PC-3 (cell line): Measurements from ENCODE around the gene EZH1. TPM values are rescaled to one million over a fixed set of nuclear protein-coding genes. Genes with fewer than 3 reads are reported as not detected.

ENCODE experiments used
- ATAC-seq: fragments of 200-7000 bp; cut with Tn5 transposase; 2 replicates; pipeline ENCODE4 v1.9.1; 2020; ENCODE audit warnings: mild to moderate bottlenecking, moderate library complexity
- BruUV-seq: library from RNA; stranded (reverse); fragments of 400-500 nt; replicated peaks from 2 replicates; lab custom pipeline; 2021; lab: Mats Ljungman, UMichigan
- CTCF ChIA-PET: fragments of 300-600 bp; sonication (Branson Sonifier 250); formaldehyde crosslinking; loops from one replicate; lab custom pipeline; 2022; ENCODE audit warnings: antibody characterized with exemption; lab: Charles Lee
- POLR2A ChIA-PET: fragments of 300-600 bp; sonication (Branson Sonifier 250); formaldehyde crosslinking; loops from one replicate; lab custom pipeline; 2022; ENCODE audit warnings: antibody characterized with exemption; ENCODE audit not compliant: unreplicated experiment; lab: Charles Lee
- DNase-seq: peaks from one replicate; pipeline ENCODE4 v3.0.0-alpha.2; 2015
- H2AFZ ChIP-seq: fragments of 300-600 bp; sonication (generic); 2 replicates; pipeline ENCODE4 v1.6.0; 2016; ENCODE audit warnings: antibody characterized with exemption, low read length
- H3F3A ChIP-seq: fragments of 300-600 bp; sonication (generic); one replicate; pipeline ENCODE4 v1.6.0; 2017; ENCODE audit warnings: antibody characterized with exemption, low read length, control low read depth, mild to moderate bottlenecking; ENCODE audit not compliant: unreplicated experiment
- H3K27ac ChIP-seq: fragments of 300-600 bp; sonication (generic); 2 replicates; pipeline ENCODE4 v1.5.1; 2016; ENCODE audit warnings: mild to moderate bottlenecking, low read length
- H3K27me3 ChIP-seq: fragments of 300-600 bp; sonication (generic); 2 replicates; pipeline ENCODE4 v1.6.1; 2016; ENCODE audit warnings: low read length, mixed read lengths
- H3K36me3 ChIP-seq: fragments of 300-600 bp; sonication (generic); 2 replicates; pipeline ENCODE4 v1.6.1; 2016; ENCODE audit warnings: low read depth, mixed run types, low read length, mixed read lengths
- H3K4me1 ChIP-seq: fragments of 300-600 bp; sonication (generic); 2 replicates; pipeline ENCODE4 v1.5.1; 2016; ENCODE audit warnings: low read length; ENCODE audit not compliant: insufficient read depth
- H3K4me2 ChIP-seq: fragments of 300-600 bp; sonication (generic); 2 replicates; pipeline ENCODE4 v1.6.0; 2016; ENCODE audit warnings: low read length
- H3K4me3 ChIP-seq: fragments of 300-600 bp; sonication (generic); 2 replicates; pipeline ENCODE4 v1.5.1; 2016; ENCODE audit warnings: mild to moderate bottlenecking, low read length, mixed read lengths
- H3K79me2 ChIP-seq: fragments of 300-600 bp; sonication (generic); 2 replicates; pipeline ENCODE4 v1.6.1; 2017; ENCODE audit warnings: low read length, mixed read lengths
- H3K9ac ChIP-seq: fragments of 300-600 bp; sonication (generic); 2 replicates; pipeline ENCODE4 v1.6.0; 2016; ENCODE audit warnings: mild to moderate bottlenecking, low read length
- H3K9me2 ChIP-seq: fragments of 300-600 bp; sonication (generic); replicated peaks from 2 replicates; pipeline ENCODE4 v1.6.1; 2016; ENCODE audit warnings: mixed run types, low read length, mixed read lengths
- H3K9me3 ChIP-seq: fragments of 300-600 bp; sonication (generic); 2 replicates; pipeline ENCODE4 v1.6.1; 2016; ENCODE audit warnings: low read length, mixed read lengths
- H4K20me1 ChIP-seq: fragments of 300-600 bp; sonication (generic); 2 replicates; pipeline ENCODE4 v1.6.1; 2016; ENCODE audit warnings: low read length, mixed read lengths
- EZH2 ChIP-seq: fragments of 300-600 bp; sonication (generic); IDR thresholded peaks from one replicate; pipeline ENCODE4 v1.6.1; 2017; ENCODE audit warnings: antibody characterized with exemption, mild to moderate bottlenecking, low read length; ENCODE audit not compliant: unreplicated experiment
- EZH2phosphoT487 ChIP-seq: fragments of 300-600 bp; sonication (generic); IDR thresholded peaks from 2 replicates; pipeline ENCODE4 v1.6.1; 2018; ENCODE audit warnings: mild to moderate bottlenecking, antibody characterized with exemption, low read length, borderline replicate concordance
- intact Hi-C: fragments of 100-400 bp; cut with micrococcal nuclease; formaldehyde crosslinking; loops from 2 replicates; pipeline ENCODE4 v1.9.0; 2023
- total RNA-seq: library from RNA; depleted of rRNA; stranded (reverse); fragments of >200 nt; gene quantifications from 2 replicates; pipeline ENCODE4 v1.2.3, GENCODE V29; 2014
- TF ChIP-seq, protein P1 (sequence below): fragments of 300-600 bp; sonication (generic); conservative IDR thresholded peaks from 2 replicates; pipeline ENCODE4 v1.5.1; 2017; ENCODE audit warnings: antibody characterized with exemption, low read depth, mild to moderate bottlenecking, low read length

Gene EZH1
- total RNA-seq, 1 experiment from 2014 or later = 5.8 TPM

DNA sequence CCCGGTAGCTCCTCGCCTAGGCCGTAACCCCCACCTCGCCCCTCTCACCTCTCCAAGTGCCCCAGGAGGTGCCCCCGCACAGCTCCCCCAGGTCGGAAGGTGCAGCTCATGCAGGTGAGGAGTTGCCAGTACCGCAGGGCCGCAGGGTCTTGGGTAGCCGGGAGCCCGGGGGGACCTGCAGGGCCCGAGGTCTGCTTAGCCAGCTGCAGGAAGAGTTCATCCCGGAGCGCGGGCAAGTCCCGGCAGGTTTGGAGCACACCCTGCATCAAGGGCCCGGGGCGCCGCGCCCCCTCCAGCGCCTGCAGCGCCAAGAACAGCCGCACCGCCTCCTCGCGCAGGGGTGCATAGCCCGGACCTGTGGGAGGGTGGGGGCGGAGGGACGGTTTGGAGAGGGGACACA, 72.8 kb downstream of the EZH1 start:
- no peaks in the 10 kb centered on the region for H3K9me3 ChIP-seq
- no peaks in the 10 kb centered on the region for H3F3A ChIP-seq
- H2AFZ ChIP-seq = no peak overlapping the region
- no TSS peak for BruUV-seq
- no peak overlapping the region for H3K27ac ChIP-seq
- no peak overlapping the region for H3K9ac ChIP-seq
- H3K27me3 ChIP-seq = no peaks in the 10 kb centered on the region
- DNase-seq (no peak), ATAC-seq (no peak)
- H3K4me3 ChIP-seq = no peak overlapping the region
- H3K36me3 ChIP-seq = no peaks in the 10 kb centered on the region
- H3K9me2 ChIP-seq = no peaks in the 10 kb centered on the region
- CTCF ChIA-PET = interaction anchor here (1.0 kb wide), 1 partner anchor 93 kb away, joined by 3 read pairs; no protein-coding TSS in a partner anchor
- peaks cover 21% of the 10 kb centered on the region for H3K4me1 ChIP-seq
- POLR2A ChIA-PET = no interaction called here
- intact Hi-C loops = no loop called here
- TF ChIP-seq EZH2 (no peak), EZH2phosphoT487 (no peak)
- TF ChIP-seq, protein P1, sequence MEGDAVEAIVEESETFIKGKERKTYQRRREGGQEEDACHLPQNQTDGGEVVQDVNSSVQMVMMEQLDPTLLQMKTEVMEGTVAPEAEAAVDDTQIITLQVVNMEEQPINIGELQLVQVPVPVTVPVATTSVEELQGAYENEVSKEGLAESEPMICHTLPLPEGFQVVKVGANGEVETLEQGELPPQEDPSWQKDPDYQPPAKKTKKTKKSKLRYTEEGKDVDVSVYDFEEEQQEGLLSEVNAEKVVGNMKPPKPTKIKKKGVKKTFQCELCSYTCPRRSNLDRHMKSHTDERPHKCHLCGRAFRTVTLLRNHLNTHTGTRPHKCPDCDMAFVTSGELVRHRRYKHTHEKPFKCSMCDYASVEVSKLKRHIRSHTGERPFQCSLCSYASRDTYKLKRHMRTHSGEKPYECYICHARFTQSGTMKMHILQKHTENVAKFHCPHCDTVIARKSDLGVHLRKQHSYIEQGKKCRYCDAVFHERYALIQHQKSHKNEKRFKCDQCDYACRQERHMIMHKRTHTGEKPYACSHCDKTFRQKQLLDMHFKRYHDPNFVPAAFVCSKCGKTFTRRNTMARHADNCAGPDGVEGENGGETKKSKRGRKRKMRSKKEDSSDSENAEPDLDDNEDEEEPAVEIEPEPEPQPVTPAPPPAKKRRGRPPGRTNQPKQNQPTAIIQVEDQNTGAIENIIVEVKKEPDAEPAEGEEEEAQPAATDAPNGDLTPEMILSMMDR = no peak
- H3K4me2 ChIP-seq = no peak overlapping the region
- H3K79me2 ChIP-seq = peaks cover 26% of the 10 kb centered on the region
- 0 out of 2 replicates have a peak, but pooled peaks cover 4% of the 10 kb centered on the region for H4K20me1 ChIP-seq

DNA sequence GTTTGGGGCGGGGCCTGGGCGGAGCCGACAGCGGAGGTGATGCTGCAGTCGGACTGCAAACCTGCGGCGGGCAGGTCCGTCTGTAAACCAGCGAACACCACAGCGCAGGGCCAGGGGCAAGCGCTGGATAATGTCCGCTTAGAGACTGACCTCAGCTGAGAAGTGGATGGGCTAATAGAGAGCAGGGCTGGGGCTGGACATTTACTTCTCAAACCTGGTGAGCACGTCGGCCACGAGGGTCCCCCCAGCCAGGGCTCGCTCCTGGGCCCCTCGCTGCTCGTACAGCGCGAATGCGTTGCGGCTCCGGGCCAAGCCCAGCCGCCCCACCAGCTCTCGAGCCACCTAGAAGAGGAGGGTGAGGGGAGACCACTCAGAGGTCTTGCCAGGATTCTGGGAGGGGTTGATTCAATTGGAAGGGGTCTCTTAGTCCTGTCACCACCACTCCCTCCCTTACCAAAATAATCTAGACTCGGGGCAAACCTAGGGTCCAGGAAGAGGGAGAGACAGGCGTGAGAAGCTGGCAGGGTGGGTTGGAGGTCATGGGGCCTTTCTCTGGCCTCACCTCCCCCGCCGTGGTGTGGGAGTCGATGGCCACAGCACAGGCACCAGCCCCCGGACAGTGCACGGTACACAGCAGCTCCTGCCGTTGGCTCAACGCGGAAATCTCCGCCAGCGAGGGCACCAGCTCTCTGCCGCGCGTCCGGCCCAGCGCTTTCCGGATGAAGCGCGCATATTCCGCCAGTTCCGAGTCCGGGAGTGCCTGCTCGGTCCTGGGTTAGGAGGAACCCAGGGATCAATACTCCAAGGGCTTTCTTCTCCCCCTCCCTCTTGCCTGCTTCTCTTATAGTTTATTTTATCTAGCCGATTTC, 73.8 kb downstream of the EZH1 start:
- Histone ChIP-seq H3K36me3 (no peaks in the 10 kb centered on the region), H3K79me2 (peaks cover 19% of the 10 kb centered on the region), H3K9ac (no peak overlapping the region), H3K4me1 (peaks cover 25% of the 10 kb centered on the region), H4K20me1 (0 out of 2 replicates have a peak, but pooled peaks cover 4% of the 10 kb centered on the region), H3K4me3 (no peak overlapping the region), H3K27me3 (no peaks in the 10 kb centered on the region), H3K4me2 (no peak overlapping the region), H3K27ac (no peak overlapping the region), H3F3A (no peaks in the 10 kb centered on the region), H3K9me3 (no peaks in the 10 kb centered on the region), H2AFZ (no peak overlapping the region), H3K9me2 (no peaks in the 10 kb centered on the region)
- ChIA-PET CTCF (no interaction called here), POLR2A (no interaction called here)
- TF ChIP-seq EZH2 (no peak), EZH2phosphoT487 (no peak)
- TF ChIP-seq, protein P1 = no peak
- ATAC-seq = no peak
- no peak for DNase-seq
- no TSS peak for BruUV-seq
- intact Hi-C loops = no loop called here
